Activated CD8-positive, alpha-beta T cell treated with anti-CD3 and anti-CD28 coated beads, Interleukin-2, amount 10 ng/mL, durations not matched to agents 7 days and 5 days (primary cell): ENCODE measurements around the gene DCTD. TPM values are rescaled to one million over a fixed set of nuclear protein-coding genes. Genes with fewer than 3 reads are reported as not detected.

Source experiments
- ATAC-seq: fragments of 150-1000 bp; cut with Tn5 transposase; one replicate; pipeline ENCODE4 v1.10.0; 2021; ENCODE audit warnings: moderate library complexity
- CTCF ChIA-PET: fragments of 350-600 bp; sonication (Branson Sonifier 250); formaldehyde crosslinking; loops from one replicate; lab custom pipeline; 2021; ENCODE audit warnings: antibody characterized with exemption; lab: Charles Lee
- POLR2A ChIA-PET: fragments of 350-600 bp; sonication (Branson Sonifier 250); formaldehyde crosslinking; loops from one replicate; lab custom pipeline; 2021; ENCODE audit warnings: antibody characterized with exemption; lab: Charles Lee
- DNase-seq: peaks from one replicate; pipeline ENCODE4 v3.0.0-alpha.2; 2020
- H3K27ac Mint-ChIP-seq: one replicate; pipeline ENCODE4 v1.8.0; 2021; ENCODE audit warnings: mild to moderate bottlenecking, mixed read lengths
- H3K27me3 Mint-ChIP-seq: one replicate; pipeline ENCODE4 v1.8.0; 2021; ENCODE audit warnings: low read depth, mixed read lengths
- H3K36me3 Mint-ChIP-seq: one replicate; pipeline ENCODE4 v1.8.0; 2021; ENCODE audit warnings: low read depth, mixed read lengths
- H3K4me1 Mint-ChIP-seq: one replicate; pipeline ENCODE4 v1.8.0; 2021; ENCODE audit warnings: low read depth, mixed read lengths
- H3K4me3 Mint-ChIP-seq: one replicate; pipeline ENCODE4 v1.8.0; 2021; ENCODE audit warnings: mild to moderate bottlenecking, mixed read lengths
- H3K9me3 Mint-ChIP-seq: one replicate; pipeline ENCODE4 v1.8.0; 2022; ENCODE audit warnings: mixed read lengths; ENCODE audit not compliant: insufficient read depth
- total RNA-seq, 2 experiments: library from RNA; stranded (reverse); gene quantifications; one replicate each; pipeline ENCODE4 v1.2.3, GENCODE V29; 2021

The DCTD gene
- total RNA-seq, 2 experiments from 2014 or later = 74.4 to 75.5 TPM

GRCh38 chr4:182876427-182876826 is 40.8 kb downstream of the DCTD start:
- CTCF ChIA-PET = interaction anchor here (1.8 kb wide), 1 partner anchor 11 kb away, joined by 3 read pairs; no protein-coding TSS in a partner anchor
- Mint-ChIP-seq H3K4me3 (no peak overlapping the region), H3K4me1 (no peaks in the 10 kb centered on the region), H3K27ac (no peak overlapping the region), H3K36me3 (peaks cover 2% of the 10 kb centered on the region), H3K9me3 (no peaks in the 10 kb centered on the region), H3K27me3 (no peaks in the 10 kb centered on the region)
- no peak for ATAC-seq
- POLR2A ChIA-PET = no interaction called here
- DNase-seq = no peak

- H3K9me3 Mint-ChIP-seq = no peaks in the 10 kb centered on the region
- CTCF ChIA-PET = interaction anchor here (1.8 kb wide), 1 partner anchor 10 kb away, joined by 3 read pairs; no protein-coding TSS in a partner anchor
- H3K27ac Mint-ChIP-seq = no peak overlapping the region
- no peak for ATAC-seq
- no peak for DNase-seq
- POLR2A ChIA-PET = no interaction called here
- H3K27me3 Mint-ChIP-seq = no peaks in the 10 kb centered on the region
- no peak overlapping the region for H3K4me3 Mint-ChIP-seq
- no peaks in the 10 kb centered on the region for H3K4me1 Mint-ChIP-seq
- peaks cover 2% of the 10 kb centered on the region for H3K36me3 Mint-ChIP-seq
These were observed 41.5 kb downstream of the DCTD start for GRCh38 chr4:182875453-182876405.

GRCh38 chr4:182874797-182875345 is 42.3 kb downstream of the DCTD start:
- POLR2A ChIA-PET = no interaction called here
- Mint-ChIP-seq H3K9me3 (no peaks in the 10 kb centered on the region), H3K27ac (no peak overlapping the region), H3K4me1 (no peaks in the 10 kb centered on the region), H3K36me3 (peaks cover 2% of the 10 kb centered on the region), H3K27me3 (no peaks in the 10 kb centered on the region), H3K4me3 (no peak overlapping the region)
- DNase-seq (no peak), ATAC-seq (no peak)
- CTCF ChIA-PET = no interaction called here

GRCh38 chr4:182874304-182874751 is 42.9 kb downstream of the DCTD start:
- H3K4me3 Mint-ChIP-seq = no peak overlapping the region
- ChIA-PET CTCF (no interaction called here), POLR2A (no interaction called here)
- H3K27me3 Mint-ChIP-seq = no peaks in the 10 kb centered on the region
- no peaks in the 10 kb centered on the region for H3K9me3 Mint-ChIP-seq
- no peak for DNase-seq
- peaks cover 2% of the 10 kb centered on the region for H3K36me3 Mint-ChIP-seq
- no peak overlapping the region for H3K27ac Mint-ChIP-seq
- no peaks in the 10 kb centered on the region for H3K4me1 Mint-ChIP-seq
- ATAC-seq = no peak

- Mint-ChIP-seq H3K36me3 (peaks cover 2% of the 10 kb centered on the region), H3K27ac (no peak overlapping the region), H3K9me3 (no peaks in the 10 kb centered on the region), H3K4me3 (no peak overlapping the region), H3K4me1 (no peaks in the 10 kb centered on the region), H3K27me3 (no peaks in the 10 kb centered on the region)
- no peak for DNase-seq
- CTCF ChIA-PET = no interaction called here
- no peak for ATAC-seq
- POLR2A ChIA-PET = no interaction called here
These were observed 43.5 kb downstream of the DCTD start for GRCh38 chr4:182873726-182874125.

- ChIA-PET POLR2A (no interaction called here), CTCF (no interaction called here)
- DNase-seq (no peak), ATAC-seq (no peak)
- Mint-ChIP-seq H3K9me3 (no peaks in the 10 kb centered on the region), H3K27ac (no peak overlapping the region), H3K27me3 (no peaks in the 10 kb centered on the region), H3K4me1 (no peaks in the 10 kb centered on the region), H3K36me3 (peaks cover 2% of the 10 kb centered on the region), H3K4me3 (no peak overlapping the region)
These were observed 43.9 kb downstream of the DCTD start for GRCh38 chr4:182873289-182873688.

GRCh38 chr4:182872886-182873285 is 44.3 kb downstream of the DCTD start:
- H3K36me3 Mint-ChIP-seq = peaks cover 2% of the 10 kb centered on the region
- H3K27ac Mint-ChIP-seq = no peak overlapping the region
- DNase-seq = no peak
- POLR2A ChIA-PET = no interaction called here
- no peaks in the 10 kb centered on the region for H3K27me3 Mint-ChIP-seq
- no peaks in the 10 kb centered on the region for H3K4me1 Mint-ChIP-seq
- H3K9me3 Mint-ChIP-seq = no peaks in the 10 kb centered on the region
- no peak for ATAC-seq
- H3K4me3 Mint-ChIP-seq = no peak overlapping the region
- CTCF ChIA-PET = no interaction called here

- CTCF ChIA-PET = no interaction called here
- ATAC-seq (no peak), DNase-seq (no peak)
- H3K4me1 Mint-ChIP-seq = no peaks in the 10 kb centered on the region
- no peaks in the 10 kb centered on the region for H3K27me3 Mint-ChIP-seq
- H3K4me3 Mint-ChIP-seq = no peak overlapping the region
- POLR2A ChIA-PET = no interaction called here
- peaks cover 2% of the 10 kb centered on the region for H3K36me3 Mint-ChIP-seq
- H3K9me3 Mint-ChIP-seq = no peaks in the 10 kb centered on the region
- H3K27ac Mint-ChIP-seq = no peak overlapping the region
These were observed 45.6 kb downstream of the DCTD start for GRCh38 chr4:182871616-182872015.

GRCh38 chr4:182869697-182870096 is 47.5 kb downstream of the DCTD start:
- H3K4me1 Mint-ChIP-seq = no peaks in the 10 kb centered on the region
- H3K27ac Mint-ChIP-seq = no peak overlapping the region
- no peak for ATAC-seq
- peaks cover 2% of the 10 kb centered on the region for H3K36me3 Mint-ChIP-seq
- no peaks in the 10 kb centered on the region for H3K9me3 Mint-ChIP-seq
- no peak for DNase-seq
- no peaks in the 10 kb centered on the region for H3K27me3 Mint-ChIP-seq
- POLR2A ChIA-PET = no interaction called here
- H3K4me3 Mint-ChIP-seq = no peak overlapping the region
- CTCF ChIA-PET = no interaction called here

GRCh38 chr4:182866746-182867145 is 50.4 kb downstream of the DCTD start:
- H3K27me3 Mint-ChIP-seq = no peaks in the 10 kb centered on the region
- H3K4me3 Mint-ChIP-seq = no peak overlapping the region
- DNase-seq (no peak), ATAC-seq (no peak)
- H3K36me3 Mint-ChIP-seq = no peaks in the 10 kb centered on the region
- H3K4me1 Mint-ChIP-seq = no peaks in the 10 kb centered on the region
- POLR2A ChIA-PET = no interaction called here
- CTCF ChIA-PET = no interaction called here
- no peaks in the 10 kb centered on the region for H3K9me3 Mint-ChIP-seq
- H3K27ac Mint-ChIP-seq = no peak overlapping the region

- no peaks in the 10 kb centered on the region for H3K27me3 Mint-ChIP-seq
- ATAC-seq = no peak
- DNase-seq = no peak
- no peaks in the 10 kb centered on the region for H3K4me1 Mint-ChIP-seq
- H3K27ac Mint-ChIP-seq = no peak overlapping the region
- H3K9me3 Mint-ChIP-seq = no peaks in the 10 kb centered on the region
- H3K4me3 Mint-ChIP-seq = no peak overlapping the region
- H3K36me3 Mint-ChIP-seq = no peaks in the 10 kb centered on the region
- ChIA-PET CTCF (no interaction called here), POLR2A (no interaction called here)
These were observed 53.7 kb downstream of the DCTD start for GRCh38 chr4:182863501-182863900.

GRCh38 chr4:182862921-182863320 is 54.3 kb downstream of the DCTD start:
- no peak for ATAC-seq
- CTCF ChIA-PET = no interaction called here

More at GRCh38 chr4:182862921-182863320, 54.3 kb downstream of the DCTD start:
- POLR2A ChIA-PET = no interaction called here
- H3K4me3 Mint-ChIP-seq = no peak overlapping the region
- H3K4me1 Mint-ChIP-seq = no peaks in the 10 kb centered on the region
- H3K36me3 Mint-ChIP-seq = no peaks in the 10 kb centered on the region
- no peak for DNase-seq
- no peaks in the 10 kb centered on the region for H3K9me3 Mint-ChIP-seq
- H3K27ac Mint-ChIP-seq = no peak overlapping the region
- H3K27me3 Mint-ChIP-seq = no peaks in the 10 kb centered on the region
